Neural progenitor cell (in vitro differentiated cells): ENCODE results near the gene CEBPE.

Experiments used
- EZH2 ChIP-seq: fragments of 200-600 bp; sonication (generic); IDR thresholded peaks from 2 replicates; pipeline ENCODE4 v1.6.1; 2017; ENCODE audit warnings: antibody characterized with exemption, mild to moderate bottlenecking, moderate library complexity
- TF ChIP-seq, protein P1 (sequence below): fragments of 200-600 bp; sonication (generic); IDR thresholded peaks from 2 replicates; pipeline ENCODE4 v1.5.1; 2017; ENCODE audit warnings: antibody characterized with exemption, mild to moderate bottlenecking

DNA sequence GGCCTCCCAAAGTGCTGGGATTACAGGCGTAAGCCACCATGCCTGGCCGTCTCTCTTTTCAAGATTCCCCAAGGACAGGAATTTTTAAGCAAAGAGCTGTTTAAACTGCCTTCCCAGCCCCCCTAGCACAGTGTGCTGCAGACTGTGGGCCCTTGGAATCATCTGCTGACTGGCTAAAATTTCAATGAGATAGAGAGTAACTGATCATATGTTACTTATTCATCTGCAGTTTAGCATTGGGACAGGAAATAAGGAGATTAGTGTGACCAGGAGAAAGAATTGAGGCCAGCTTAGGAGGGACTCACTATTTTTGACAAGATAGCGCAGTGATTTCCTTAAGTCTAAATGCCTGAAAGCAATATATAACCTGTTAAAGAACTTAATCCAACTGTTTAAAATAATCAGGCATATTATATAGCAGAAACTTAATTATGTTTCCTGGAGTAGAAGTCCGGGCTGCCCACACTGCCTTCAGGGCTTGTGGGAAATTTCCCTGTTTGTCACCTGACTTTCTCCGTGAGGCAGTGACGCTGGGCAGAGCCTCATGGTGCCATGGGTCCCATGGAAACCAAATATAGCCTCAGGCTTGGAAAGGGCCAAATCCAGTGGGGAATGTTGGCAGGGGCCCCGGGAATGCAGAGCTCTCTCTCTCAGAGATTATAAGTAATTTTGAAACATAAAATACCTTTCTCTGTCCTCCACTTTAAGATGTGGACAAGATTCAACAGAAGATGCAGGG lies 22.8 kb upstream of the CEBPE start:
- TF ChIP-seq, protein P1, sequence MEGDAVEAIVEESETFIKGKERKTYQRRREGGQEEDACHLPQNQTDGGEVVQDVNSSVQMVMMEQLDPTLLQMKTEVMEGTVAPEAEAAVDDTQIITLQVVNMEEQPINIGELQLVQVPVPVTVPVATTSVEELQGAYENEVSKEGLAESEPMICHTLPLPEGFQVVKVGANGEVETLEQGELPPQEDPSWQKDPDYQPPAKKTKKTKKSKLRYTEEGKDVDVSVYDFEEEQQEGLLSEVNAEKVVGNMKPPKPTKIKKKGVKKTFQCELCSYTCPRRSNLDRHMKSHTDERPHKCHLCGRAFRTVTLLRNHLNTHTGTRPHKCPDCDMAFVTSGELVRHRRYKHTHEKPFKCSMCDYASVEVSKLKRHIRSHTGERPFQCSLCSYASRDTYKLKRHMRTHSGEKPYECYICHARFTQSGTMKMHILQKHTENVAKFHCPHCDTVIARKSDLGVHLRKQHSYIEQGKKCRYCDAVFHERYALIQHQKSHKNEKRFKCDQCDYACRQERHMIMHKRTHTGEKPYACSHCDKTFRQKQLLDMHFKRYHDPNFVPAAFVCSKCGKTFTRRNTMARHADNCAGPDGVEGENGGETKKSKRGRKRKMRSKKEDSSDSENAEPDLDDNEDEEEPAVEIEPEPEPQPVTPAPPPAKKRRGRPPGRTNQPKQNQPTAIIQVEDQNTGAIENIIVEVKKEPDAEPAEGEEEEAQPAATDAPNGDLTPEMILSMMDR = no peak
- TF ChIP-seq EZH2 = no peak
